ENCODE results near the gene CYP4V2. TPM values are rescaled to one million over a fixed set of nuclear protein-coding genes. Genes with fewer than 3 reads are reported as not detected.
A peak's percentile ranks its signal among the peaks of the same experiment; 100 is the strongest.

CYP4V2 gene
- total RNA-seq: 28.2 TPM
- polyA plus RNA-seq: 17.9 TPM

DNA sequence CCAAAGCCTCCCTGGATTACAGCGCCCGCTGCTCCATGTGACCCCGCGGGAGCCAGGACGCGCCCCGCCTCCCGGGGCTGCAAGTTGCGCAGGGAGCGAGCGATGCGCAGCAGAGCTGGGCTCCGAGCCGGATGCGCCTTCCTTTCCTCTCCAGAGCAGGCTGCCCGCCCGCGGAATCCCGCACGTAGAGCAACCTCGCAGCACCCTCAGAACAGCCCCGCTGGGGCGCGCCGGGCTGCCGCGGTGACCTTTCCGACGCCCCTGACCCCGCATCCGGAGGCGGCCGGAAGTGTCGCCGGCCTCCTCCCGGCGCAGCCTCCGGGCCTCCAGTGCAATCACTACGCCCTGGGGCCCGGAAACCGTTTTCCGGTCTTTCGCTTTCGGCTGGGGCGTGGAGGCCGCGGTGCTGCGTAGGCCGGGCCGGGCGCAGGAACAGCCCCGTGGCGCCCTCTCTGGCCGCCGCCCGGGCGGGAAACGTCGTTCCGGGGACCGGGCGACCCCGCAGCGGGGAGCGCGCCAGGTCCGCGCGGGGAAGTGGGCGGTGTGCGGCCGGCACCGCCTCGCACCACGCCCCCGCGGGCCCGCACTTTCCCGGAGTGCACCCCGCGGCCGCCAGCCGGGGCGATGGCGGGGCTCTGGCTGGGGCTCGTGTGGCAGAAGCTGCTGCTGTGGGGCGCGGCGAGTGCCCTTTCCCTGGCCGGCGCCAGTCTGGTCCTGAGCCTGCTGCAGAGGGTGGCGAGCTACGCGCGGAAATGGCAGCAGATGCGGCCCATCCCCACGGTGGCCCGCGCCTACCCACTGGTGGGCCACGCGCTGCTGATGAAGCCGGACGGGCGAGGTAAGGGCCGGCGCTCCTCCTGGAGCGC, at the start of gene CYP4V2:
Gene CYP4V2 (plus strand): TSS at position 368 of the 866 bp plus-strand sequence. CDS start 257 bp downstream, at position 625.
- Histone ChIP-seq H3K27ac (ENCODE audit: low read depth) (peak within 1 kb of the TSS; percentile 99), H3K4me1 (ENCODE audit: insufficient read depth) (no peaks in the 10 kb centered on the region), H3K4me3 (ENCODE audit: low read depth, low read length) (peak within 1 kb of the TSS; percentile 93), H3K36me3 (ENCODE audit: insufficient read depth) (no peaks in the 10 kb centered on the region)
- under 1% methylated on average over 107 of the region's 107 CpGs for WGBS
- peak; percentile 39 for DNase-seq (ENCODE audit: extremely low spot score)

DNA sequence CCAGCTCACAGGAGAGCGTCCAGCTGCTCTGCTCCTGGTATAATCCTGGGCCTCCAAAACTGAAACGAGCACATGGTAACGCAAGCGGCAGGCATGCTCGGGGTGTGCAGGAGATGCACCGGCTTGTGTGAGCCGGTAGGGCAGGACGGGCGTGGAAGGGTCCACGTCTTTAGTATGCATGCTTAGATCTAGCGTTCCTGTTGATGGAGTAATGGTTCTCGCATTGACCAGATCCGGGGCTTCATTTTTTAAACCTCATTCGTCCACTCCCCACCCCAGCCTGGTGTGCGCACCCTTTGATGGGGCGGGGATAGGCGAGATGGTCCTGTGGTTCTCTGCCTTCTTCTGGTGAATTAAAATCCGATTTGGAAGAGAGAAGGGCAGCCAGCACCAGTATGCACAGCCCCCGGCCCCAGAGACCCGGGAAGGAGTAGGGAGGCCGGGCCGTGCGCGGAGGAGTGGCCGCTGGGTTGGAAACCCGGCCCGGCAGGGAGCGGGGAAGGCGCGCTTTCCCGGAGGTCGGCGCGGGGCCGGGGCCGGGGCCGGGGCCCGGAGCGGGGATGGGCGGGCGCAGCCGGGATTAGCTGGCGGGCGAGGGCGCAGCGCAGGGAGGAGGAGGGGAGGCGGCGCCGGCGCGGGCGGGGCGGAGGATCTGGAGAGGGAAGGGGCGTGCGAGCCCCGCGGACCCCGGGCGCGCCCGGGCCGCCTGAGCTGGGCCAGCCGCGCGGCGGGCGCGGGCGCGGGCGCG, 47.0 kb upstream of the CYP4V2 start:
- under 1% methylated on average over 69 of the region's 72 CpGs for WGBS
- H3K4me1 ChIP-seq (ENCODE audit: insufficient read depth): no peaks in the 10 kb centered on the region
- H3K36me3 ChIP-seq (ENCODE audit: insufficient read depth): no peaks in the 10 kb centered on the region
- DNase-seq (ENCODE audit: extremely low spot score): no peak
- H3K4me3 ChIP-seq (ENCODE audit: low read depth, low read length): peak overlapping the region; percentile 64
- H3K27ac ChIP-seq (ENCODE audit: low read depth): peak overlapping the region; percentile 85

GRCh38 chr4:186144946-186145569, 46.3 kb upstream of the CYP4V2 start:
- Histone ChIP-seq H3K4me1 (ENCODE audit: insufficient read depth) (no peaks in the 10 kb centered on the region), H3K27ac (ENCODE audit: low read depth) (peak overlapping the region; percentile 68), H3K36me3 (ENCODE audit: insufficient read depth) (no peaks in the 10 kb centered on the region), H3K4me3 (ENCODE audit: low read depth, low read length) (peak overlapping the region; percentile 64)
- no peak for DNase-seq (ENCODE audit: extremely low spot score)
- under 1% methylated on average over 54 of the region's 54 CpGs for WGBS

DNA sequence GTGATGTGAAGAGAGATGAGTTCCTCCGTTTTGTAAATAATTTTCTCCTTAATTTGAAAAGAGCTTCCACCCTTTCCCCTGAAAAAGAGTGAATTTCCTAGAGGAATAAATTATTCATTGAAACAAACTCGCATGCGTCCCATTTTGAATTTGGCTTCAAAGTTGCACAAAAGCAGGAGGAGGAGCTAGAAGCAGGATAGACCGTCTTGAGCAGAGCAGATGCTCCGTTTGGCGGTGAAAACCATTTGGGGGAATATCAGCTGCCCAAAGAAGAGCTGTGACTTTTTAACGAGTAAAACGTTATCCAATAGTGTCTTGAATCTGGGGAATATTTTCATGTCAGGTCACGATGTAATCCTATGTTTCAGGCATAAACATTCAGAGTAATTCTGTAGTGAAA, 44.9 kb upstream of the CYP4V2 start:
- H3K27ac ChIP-seq (ENCODE audit: low read depth): no peak overlapping the region
- DNase-seq (ENCODE audit: extremely low spot score): no peak
- H3K4me1 ChIP-seq (ENCODE audit: insufficient read depth): no peaks in the 10 kb centered on the region
- no peaks in the 10 kb centered on the region for H3K36me3 ChIP-seq (ENCODE audit: insufficient read depth)
- 74% methylated on average over 9 of the region's 9 CpGs for WGBS
- H3K4me3 ChIP-seq (ENCODE audit: low read depth, low read length): no peak overlapping the region

DNA sequence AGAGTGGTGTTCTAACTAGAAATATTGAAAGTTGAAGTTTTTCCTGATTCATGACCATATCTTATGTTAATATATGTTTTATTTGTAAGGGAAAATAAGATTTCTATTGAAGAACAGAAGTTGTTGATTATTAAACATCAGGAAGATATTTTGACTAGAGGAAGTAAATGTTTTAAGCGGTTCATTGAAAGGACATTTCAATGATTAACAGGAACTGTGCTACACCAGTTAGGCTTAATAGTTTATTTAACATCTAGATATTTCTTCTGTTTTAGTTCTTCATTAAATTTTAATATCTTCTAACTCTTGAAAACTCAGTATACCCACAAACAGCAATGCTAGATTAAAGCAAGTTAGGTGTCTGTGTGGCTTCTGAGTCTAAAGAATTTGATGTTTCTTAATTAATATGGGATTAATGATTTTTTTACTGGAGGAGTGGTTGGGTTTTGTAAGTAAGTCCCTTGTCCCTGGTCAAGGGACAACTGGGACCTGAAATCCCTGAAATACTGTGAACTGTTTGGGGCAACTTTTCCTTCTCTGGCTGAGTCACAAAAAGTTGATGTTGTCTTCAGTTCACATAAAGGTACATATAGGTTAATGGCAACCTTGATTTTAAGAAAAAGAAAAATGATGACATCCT, 42.9 kb upstream of the CYP4V2 start:
- Histone ChIP-seq H3K27ac (ENCODE audit: low read depth) (no peak overlapping the region), H3K4me3 (ENCODE audit: low read depth, low read length) (no peak overlapping the region), H3K4me1 (ENCODE audit: insufficient read depth) (no peaks in the 10 kb centered on the region), H3K36me3 (ENCODE audit: insufficient read depth) (no peaks in the 10 kb centered on the region)
- DNase-seq (ENCODE audit: extremely low spot score): no peak
- WGBS: 89% methylated on average over 1 of the region's 1 CpG

DNA sequence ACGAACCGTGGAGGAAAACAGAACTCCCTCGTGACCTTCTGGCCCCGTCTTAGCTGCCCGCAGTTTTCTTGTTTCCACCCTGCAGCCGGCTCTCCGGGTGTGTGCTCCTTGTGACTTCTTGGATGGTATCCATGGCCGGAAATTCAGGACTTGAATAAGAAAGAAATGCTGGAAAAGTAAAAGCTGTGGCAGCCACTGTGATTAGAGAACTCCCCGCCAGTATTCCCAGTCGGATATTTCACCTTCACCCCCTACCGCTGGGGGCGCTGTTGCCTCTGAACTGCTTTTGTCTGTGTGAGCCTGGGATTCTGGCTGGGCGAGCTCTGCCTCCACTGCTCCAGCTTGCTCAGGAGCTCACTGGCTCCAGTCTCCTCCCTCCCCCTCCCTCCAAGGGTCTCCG, 41.5 kb upstream of the CYP4V2 start:
- Histone ChIP-seq H3K4me3 (ENCODE audit: low read depth, low read length) (no peak overlapping the region), H3K4me1 (ENCODE audit: insufficient read depth) (no peaks in the 10 kb centered on the region), H3K36me3 (ENCODE audit: insufficient read depth) (no peaks in the 10 kb centered on the region), H3K27ac (ENCODE audit: low read depth) (no peak overlapping the region)
- no peak for DNase-seq (ENCODE audit: extremely low spot score)
- 57% methylated on average over 14 of the region's 14 CpGs for WGBS

GRCh38 chr4:186150926-186151325, 40.4 kb upstream of the CYP4V2 start:
- no peak overlapping the region for H3K4me3 ChIP-seq (ENCODE audit: low read depth, low read length)
- WGBS: 95% methylated on average over 13 of the region's 13 CpGs
- no peak for DNase-seq (ENCODE audit: extremely low spot score)
- H3K36me3 ChIP-seq (ENCODE audit: insufficient read depth): no peaks in the 10 kb centered on the region
- no peak overlapping the region for H3K27ac ChIP-seq (ENCODE audit: low read depth)
- no peaks in the 10 kb centered on the region for H3K4me1 ChIP-seq (ENCODE audit: insufficient read depth)

- WGBS: 93% methylated on average over 7 of the region's 7 CpGs
- Histone ChIP-seq H3K4me3 (ENCODE audit: low read depth, low read length) (no peak overlapping the region), H3K27ac (ENCODE audit: low read depth) (no peak overlapping the region), H3K4me1 (ENCODE audit: insufficient read depth) (no peaks in the 10 kb centered on the region), H3K36me3 (ENCODE audit: insufficient read depth) (no peaks in the 10 kb centered on the region)
- DNase-seq (ENCODE audit: extremely low spot score): no peak
These were observed 39.9 kb upstream of the CYP4V2 start for GRCh38 chr4:186151499-186151898.

DNA sequence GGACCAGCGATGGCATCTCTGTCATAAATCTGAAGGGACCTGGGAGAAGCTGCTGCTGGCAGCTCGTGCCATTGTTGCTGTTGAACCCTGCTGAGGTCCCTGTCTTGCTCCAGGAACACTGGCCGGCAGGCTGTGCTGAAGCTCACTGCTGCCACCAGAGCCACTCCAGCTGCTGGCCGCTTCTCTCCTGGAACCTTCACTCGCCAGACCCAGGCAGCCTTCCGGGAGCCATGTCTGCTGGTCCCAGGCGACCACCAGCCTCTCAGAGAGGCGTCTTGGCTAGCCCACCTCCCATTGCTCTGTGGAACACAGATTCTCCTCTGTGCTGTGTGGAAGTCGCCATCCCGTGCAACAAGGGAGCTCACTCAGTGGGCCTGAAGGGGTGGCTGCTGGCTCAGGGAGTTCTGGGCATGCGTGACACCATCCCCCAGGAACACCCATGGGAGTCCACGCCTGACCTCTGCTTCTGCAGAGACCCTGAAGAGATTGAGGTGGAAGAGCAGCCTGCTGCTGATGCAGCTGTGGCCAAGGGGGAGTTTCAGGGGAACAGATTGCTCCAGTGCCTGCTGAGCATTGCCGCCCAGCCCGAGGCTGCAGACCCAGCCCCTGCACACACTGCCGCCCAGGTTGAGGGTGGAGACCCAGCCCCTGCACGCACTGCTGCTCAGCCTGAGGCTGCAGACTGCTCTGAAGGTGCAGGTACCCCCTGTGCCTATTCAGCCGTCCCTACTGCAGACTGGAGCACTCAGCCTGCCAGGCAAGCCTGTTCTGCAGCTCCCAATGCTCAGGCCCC, 33.1 kb upstream of the CYP4V2 start:
- Histone ChIP-seq H3K4me1 (ENCODE audit: insufficient read depth) (no peaks in the 10 kb centered on the region), H3K4me3 (ENCODE audit: low read depth, low read length) (no peak overlapping the region), H3K36me3 (ENCODE audit: insufficient read depth) (no peaks in the 10 kb centered on the region), H3K27ac (ENCODE audit: low read depth) (no peak overlapping the region)
- DNase-seq (ENCODE audit: extremely low spot score): no peak
- WGBS: 81% methylated on average over 17 of the region's 17 CpGs

DNA sequence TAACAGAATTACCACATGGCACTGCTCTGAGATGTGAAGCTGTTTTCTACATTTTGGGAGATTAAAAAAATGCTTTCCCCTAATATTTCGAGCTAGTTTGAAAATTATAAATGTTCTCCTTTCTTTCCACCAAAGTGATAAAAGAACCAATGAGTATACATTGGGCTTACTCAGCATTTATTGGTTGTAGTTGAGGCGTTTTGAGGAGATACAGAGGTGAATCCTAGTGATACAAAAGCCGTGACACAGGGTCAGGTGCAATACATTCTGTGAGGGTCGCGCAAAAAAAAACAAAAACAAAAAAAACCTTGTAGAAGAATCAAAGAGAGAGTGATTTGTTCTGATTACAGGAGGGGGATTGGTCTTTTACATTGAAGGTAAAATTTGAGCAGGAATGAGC, 32.4 kb upstream of the CYP4V2 start:
- no peak for DNase-seq (ENCODE audit: extremely low spot score)
- Histone ChIP-seq H3K4me1 (ENCODE audit: insufficient read depth) (no peaks in the 10 kb centered on the region), H3K36me3 (ENCODE audit: insufficient read depth) (no peaks in the 10 kb centered on the region), H3K27ac (ENCODE audit: low read depth) (no peak overlapping the region), H3K4me3 (ENCODE audit: low read depth, low read length) (no peak overlapping the region)
- WGBS: 80% methylated on average over 5 of the region's 5 CpGs

- 78% methylated on average over 6 of the region's 6 CpGs for WGBS
- no peaks in the 10 kb centered on the region for H3K36me3 ChIP-seq (ENCODE audit: insufficient read depth)
These were observed 31.8 kb upstream of the CYP4V2 start for GRCh38 chr4:186159613-186160012.

DNA sequence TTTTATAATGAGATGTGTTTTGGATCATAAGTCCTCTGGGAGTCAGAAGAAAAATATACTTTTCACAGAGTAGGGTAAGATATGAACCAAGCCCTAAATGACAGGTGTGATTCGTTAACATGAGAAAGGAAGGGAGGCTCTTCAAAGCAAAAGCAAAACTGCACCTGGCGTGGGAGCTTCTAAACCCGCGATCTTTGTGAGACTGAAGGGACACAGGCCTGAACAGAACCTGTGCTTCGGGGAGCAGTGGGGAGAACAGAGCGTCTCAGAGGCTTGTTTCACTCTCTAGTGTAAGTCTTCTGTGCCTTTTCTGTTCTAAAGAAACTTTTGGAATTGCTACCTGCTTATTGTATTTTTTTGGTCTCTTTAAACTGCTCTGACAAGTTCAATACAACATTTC, 30.2 kb upstream of the CYP4V2 start:
- Histone ChIP-seq H3K4me1 (ENCODE audit: insufficient read depth) (no peaks in the 10 kb centered on the region), H3K4me3 (ENCODE audit: low read depth, low read length) (no peak overlapping the region), H3K36me3 (ENCODE audit: insufficient read depth) (no peaks in the 10 kb centered on the region), H3K27ac (ENCODE audit: low read depth) (no peak overlapping the region)
- WGBS: 71% methylated on average over 6 of the region's 6 CpGs
- DNase-seq (ENCODE audit: extremely low spot score): no peak

More at GRCh38 chr4:186159613-186160012, 31.8 kb upstream of the CYP4V2 start:
- H3K27ac ChIP-seq (ENCODE audit: low read depth): no peak overlapping the region
- no peak overlapping the region for H3K4me3 ChIP-seq (ENCODE audit: low read depth, low read length)
- no peaks in the 10 kb centered on the region for H3K4me1 ChIP-seq (ENCODE audit: insufficient read depth)
- no peak for DNase-seq (ENCODE audit: extremely low spot score)
